Endothelial cell of umbilical vein (primary cell): Measurements from ENCODE around the gene SLC25A13.

Experiments used
- EZH2 ChIP-seq: IDR thresholded peaks from 2 replicates; pipeline ENCODE4 v1.6.1; 2012; ENCODE audit warnings: borderline replicate concordance, low read depth, mild to moderate bottlenecking, moderate library complexity, low read length, inconsistent platforms; ENCODE audit not compliant: severe bottlenecking
- GATA2 ChIP-seq: IDR thresholded peaks from 2 replicates; pipeline ENCODE4 v1.7.0; 2011; ENCODE audit warnings: low read depth, mild to moderate bottlenecking, moderate library complexity, mixed read lengths, low read length; ENCODE audit not compliant: insufficient read length, insufficient read depth
- POLR2A ChIP-seq: IDR thresholded peaks from 2 replicates; pipeline ENCODE4 v1.6.1; 2012; ENCODE audit warnings: low read depth, mild to moderate bottlenecking, control low read depth, low read length
- POLR2AphosphoS5 ChIP-seq: IDR thresholded peaks from 2 replicates; pipeline ENCODE4 v1.6.1; 2012; ENCODE audit warnings: low read depth, mild to moderate bottlenecking, control low read depth, low read length, moderate library complexity; ENCODE audit not compliant: insufficient read depth
- TF ChIP-seq, protein P1 (sequence below), 2 donors: IDR thresholded peaks; 1 replicate in 1 of 2; 2 replicates in 1 of 2; pipeline ENCODE4 v1.5.1; 2011; ENCODE audit warnings: low read length in 2 of 2, mild to moderate bottlenecking in 2 of 2, moderate library complexity in 2 of 2, control low read depth in 1 of 2, inconsistent platforms in 1 of 2, low read depth in 1 of 2; ENCODE audit not compliant: insufficient read depth in 1 of 2; ENCODE audit errors: extremely low read depth in 1 of 2

DNA sequence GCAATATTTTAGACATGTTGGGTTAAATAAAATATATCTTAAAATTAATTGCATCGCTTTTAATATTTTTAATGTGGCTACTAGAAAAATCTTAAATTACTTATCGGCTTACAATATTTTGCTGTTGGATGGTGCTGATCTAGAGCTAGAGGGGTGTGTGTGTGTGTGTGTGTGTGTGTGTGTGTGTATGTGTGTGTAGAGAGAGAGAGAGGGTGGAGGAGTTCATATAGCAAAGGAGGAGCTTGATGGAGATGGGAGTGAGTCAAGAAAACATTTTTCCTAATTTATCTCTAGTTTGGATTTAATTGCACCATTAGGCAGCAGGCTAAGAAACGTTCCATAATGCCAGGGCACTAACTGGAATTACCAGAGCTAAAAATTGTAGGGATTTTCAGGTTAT, 10.4 kb upstream of the SLC25A13 start:
- TF ChIP-seq, protein P1, sequence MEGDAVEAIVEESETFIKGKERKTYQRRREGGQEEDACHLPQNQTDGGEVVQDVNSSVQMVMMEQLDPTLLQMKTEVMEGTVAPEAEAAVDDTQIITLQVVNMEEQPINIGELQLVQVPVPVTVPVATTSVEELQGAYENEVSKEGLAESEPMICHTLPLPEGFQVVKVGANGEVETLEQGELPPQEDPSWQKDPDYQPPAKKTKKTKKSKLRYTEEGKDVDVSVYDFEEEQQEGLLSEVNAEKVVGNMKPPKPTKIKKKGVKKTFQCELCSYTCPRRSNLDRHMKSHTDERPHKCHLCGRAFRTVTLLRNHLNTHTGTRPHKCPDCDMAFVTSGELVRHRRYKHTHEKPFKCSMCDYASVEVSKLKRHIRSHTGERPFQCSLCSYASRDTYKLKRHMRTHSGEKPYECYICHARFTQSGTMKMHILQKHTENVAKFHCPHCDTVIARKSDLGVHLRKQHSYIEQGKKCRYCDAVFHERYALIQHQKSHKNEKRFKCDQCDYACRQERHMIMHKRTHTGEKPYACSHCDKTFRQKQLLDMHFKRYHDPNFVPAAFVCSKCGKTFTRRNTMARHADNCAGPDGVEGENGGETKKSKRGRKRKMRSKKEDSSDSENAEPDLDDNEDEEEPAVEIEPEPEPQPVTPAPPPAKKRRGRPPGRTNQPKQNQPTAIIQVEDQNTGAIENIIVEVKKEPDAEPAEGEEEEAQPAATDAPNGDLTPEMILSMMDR (IDR thresholded peaks at IDR 0.05; ENCODE audit: extremely low read depth in 1 of 2, insufficient read depth in 1 of 2, low read depth in 1 of 2, low read length in 2 of 2), result no peak
- TF ChIP-seq POLR2AphosphoS5 (no peak), EZH2 (no peak), POLR2A (no peak), GATA2 (no peak)
